Left renal pelvis (tissue), 4 donors: Measurements from ENCODE around the gene EGR4. TPM values are rescaled to one million over a fixed set of nuclear protein-coding genes. Genes with fewer than 3 reads are reported as not detected.

Experiments
- DNase-seq, 4 donors: peaks; one replicate each; pipeline ENCODE4 v3.0.0-alpha.2; 2013; ENCODE audit warnings: low read depth in 4 of 4, low spot score in 3 of 4
- polyA plus RNA-seq, 4 donors: library from polyadenylated mRNA; unstranded; fragments of 120-200 nt; gene quantifications; one replicate each; pipeline ENCODE4 v1.2.1, GENCODE V29; 2013; ENCODE audit not compliant: insufficient read length in 4 of 4

The EGR4 gene
- under 1 TPM in 1 of 4 donors, not detected in 3; 0.15 TPM for polyA plus RNA-seq

- no peak for DNase-seq
Observed at GRCh38 chr2:73293534-73294171, at the start of gene EGR4. Gene EGR4 (minus strand): TSS chr2:73293548. CDS start chr2:73293317, 231 bp downstream.

- DNase-seq, result no peak
Observed at GRCh38 chr2:73341039-73341438, 47.7 kb upstream of the EGR4 start.

GRCh38 chr2:73339201-73339600, 45.9 kb upstream of the EGR4 start:
- DNase-seq, result no peak

GRCh38 chr2:73337828-73338227, 44.5 kb upstream of the EGR4 start:
- DNase-seq, result no peak

- no peak for DNase-seq
Observed at GRCh38 chr2:73334620-73335019, 41.3 kb upstream of the EGR4 start.

GRCh38 chr2:73334045-73334444, 40.7 kb upstream of the EGR4 start:
- no peak for DNase-seq

GRCh38 chr2:73333564-73333963, 40.2 kb upstream of the EGR4 start:
- no peak for DNase-seq

- DNase-seq, result no peak
Observed at GRCh38 chr2:73324126-73324725, 30.9 kb upstream of the EGR4 start.

GRCh38 chr2:73323551-73323950, 30.2 kb upstream of the EGR4 start:
- no peak for DNase-seq

DNA sequence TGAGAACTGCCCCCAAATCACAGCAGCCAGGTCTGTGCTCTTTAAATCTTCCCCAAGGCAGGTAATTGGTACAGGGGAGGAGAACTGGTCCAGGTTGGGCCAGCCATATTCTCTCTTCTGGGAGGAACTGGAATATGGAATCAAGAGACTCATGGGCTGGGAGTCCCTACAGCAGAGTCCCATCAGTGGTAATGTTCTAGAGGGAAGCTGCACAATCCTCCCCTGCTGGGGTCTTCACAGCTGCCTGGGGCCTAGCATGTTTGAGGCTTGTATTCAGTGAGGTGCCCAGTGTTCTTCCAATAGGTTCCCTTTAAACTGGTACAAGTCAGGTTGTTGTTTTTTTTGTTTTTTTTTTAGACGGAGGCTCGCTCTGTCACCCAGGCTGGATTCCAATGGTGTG, 21.1 kb upstream of the EGR4 start:
- no peak for DNase-seq

DNA sequence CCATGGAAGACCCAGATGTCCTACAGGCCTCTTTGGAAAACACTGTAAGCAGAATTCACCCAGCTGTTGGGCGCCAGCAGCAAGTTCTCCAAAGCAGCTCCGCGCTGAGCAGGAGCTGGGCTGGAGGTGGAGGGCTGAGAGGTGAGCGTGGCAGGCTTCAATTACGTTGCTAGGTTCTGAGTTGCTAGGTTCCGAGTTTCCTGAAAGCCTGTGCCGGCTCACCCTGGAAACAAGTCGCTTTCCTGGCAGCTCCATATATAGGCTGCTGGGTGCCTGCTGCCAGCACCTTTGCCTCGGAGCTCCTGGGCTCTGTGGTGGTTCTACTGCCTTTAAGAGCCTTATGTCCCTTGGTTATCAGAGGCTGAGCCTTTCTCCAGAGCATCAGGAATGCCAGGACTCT, 14.4 kb upstream of the EGR4 start:
- no peak for DNase-seq

GRCh38 chr2:73301636-73302035, 8.3 kb upstream of the EGR4 start:
- no peak for DNase-seq

- DNase-seq, result no peak
Observed at GRCh38 chr2:73300926-73301325, 7.6 kb upstream of the EGR4 start.

DNA sequence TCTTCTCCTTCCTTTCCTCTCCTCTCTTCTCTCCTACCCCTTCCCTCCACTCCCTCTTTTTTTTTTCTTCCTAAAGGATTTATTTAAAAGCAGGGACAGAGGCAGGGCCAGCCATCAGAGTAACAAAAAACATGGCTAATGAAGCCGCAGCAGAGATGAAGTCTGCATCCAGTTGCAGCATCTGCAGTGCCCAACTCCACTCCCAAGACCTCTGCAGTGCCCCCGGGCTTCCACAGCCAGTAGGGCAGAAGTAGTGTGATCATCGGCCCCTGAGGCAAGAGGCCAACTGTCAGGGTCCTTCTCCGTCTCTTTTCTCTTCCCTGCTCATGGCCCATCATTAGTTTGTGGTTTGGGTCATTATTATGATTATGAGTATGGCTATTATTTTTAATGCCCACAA, 4.2 kb upstream of the EGR4 start:
- no peak for DNase-seq

DNA sequence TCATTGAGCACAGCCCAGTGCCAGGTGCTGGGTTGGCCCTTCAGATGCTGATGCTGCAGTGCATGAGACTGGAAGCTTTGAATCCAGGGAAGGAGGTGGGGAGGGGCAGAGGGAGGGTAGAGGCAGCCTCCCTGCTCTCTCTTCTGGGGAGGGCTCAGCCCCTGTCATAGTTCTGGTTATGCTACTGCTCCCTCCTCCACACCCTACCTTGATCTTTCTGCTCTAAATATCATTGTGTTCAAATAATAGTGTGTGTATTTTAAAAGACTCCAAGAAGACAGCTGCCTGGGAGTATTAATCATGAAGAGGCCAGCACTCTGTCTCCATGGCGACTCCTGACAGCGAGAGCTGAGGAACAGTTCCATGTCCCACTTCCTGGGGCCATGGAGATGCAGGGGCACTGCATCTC, 3.8 kb upstream of the EGR4 start:
- DNase-seq, result no peak

GRCh38 chr2:73295751-73296400, 2.5 kb upstream of the EGR4 start:
- DNase-seq, result no peak

GRCh38 chr2:73294239-73294638, 891 bp upstream of the EGR4 start:
- DNase-seq, result no peak

- no peak for DNase-seq
Observed at GRCh38 chr2:73292906-73293533, 328 bp downstream of the EGR4 start.

- no peak for DNase-seq
Observed at GRCh38 chr2:73292316-73292905, 937 bp downstream of the EGR4 start.

- no peak for DNase-seq
Observed at GRCh38 chr2:73291461-73292315, 1.7 kb downstream of the EGR4 start.
